Breast epithelium (tissue), 3 donors: ENCODE data around the gene C9orf40.

Experiments
- POLR2AphosphoS5 ChIP-seq, 3 donors: sonication (generic); formaldehyde crosslinking; IDR thresholded peaks; one replicate each; pipeline ENCODE4 v1.6.1; 2017; ENCODE audit warnings: antibody characterized with exemption in 3 of 3
- TF ChIP-seq, protein P1 (sequence below), 3 donors: fragments of 450-650 bp; IDR thresholded peaks; one replicate each; pipeline ENCODE4 v1.5.1; 2016 to 2017; ENCODE audit warnings: antibody characterized with exemption in 3 of 3, mild to moderate bottlenecking in 3 of 3, moderate library complexity in 3 of 3

DNA sequence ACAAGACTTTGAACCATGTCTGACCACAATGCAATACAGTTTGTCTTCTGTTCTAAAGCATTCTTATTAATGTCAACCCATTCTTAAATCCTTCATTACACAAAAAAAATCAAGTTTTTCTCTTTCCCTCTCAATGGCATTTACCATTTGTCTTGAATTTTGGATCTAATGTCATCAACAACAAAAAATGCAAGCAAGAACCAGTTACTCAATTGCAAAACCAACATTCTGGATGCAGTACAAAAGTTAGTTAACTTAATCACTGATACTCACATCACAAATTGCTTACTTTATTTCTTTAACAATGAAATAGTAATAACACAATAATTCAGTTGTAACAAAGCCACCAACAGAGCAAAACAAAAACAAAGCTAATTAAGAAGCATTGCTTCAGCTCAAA lies 6.0 kb downstream of the C9orf40 start:
- TF ChIP-seq, protein P1, sequence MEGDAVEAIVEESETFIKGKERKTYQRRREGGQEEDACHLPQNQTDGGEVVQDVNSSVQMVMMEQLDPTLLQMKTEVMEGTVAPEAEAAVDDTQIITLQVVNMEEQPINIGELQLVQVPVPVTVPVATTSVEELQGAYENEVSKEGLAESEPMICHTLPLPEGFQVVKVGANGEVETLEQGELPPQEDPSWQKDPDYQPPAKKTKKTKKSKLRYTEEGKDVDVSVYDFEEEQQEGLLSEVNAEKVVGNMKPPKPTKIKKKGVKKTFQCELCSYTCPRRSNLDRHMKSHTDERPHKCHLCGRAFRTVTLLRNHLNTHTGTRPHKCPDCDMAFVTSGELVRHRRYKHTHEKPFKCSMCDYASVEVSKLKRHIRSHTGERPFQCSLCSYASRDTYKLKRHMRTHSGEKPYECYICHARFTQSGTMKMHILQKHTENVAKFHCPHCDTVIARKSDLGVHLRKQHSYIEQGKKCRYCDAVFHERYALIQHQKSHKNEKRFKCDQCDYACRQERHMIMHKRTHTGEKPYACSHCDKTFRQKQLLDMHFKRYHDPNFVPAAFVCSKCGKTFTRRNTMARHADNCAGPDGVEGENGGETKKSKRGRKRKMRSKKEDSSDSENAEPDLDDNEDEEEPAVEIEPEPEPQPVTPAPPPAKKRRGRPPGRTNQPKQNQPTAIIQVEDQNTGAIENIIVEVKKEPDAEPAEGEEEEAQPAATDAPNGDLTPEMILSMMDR (IDR thresholded peaks at IDR 0.05), result no peak
- no peak for TF ChIP-seq POLR2AphosphoS5 (IDR thresholded peaks at IDR 0.05)
